Esophagus muscularis mucosa (tissue), 4 donors: ENCODE data around the gene ZC3H10. TPM values are rescaled to one million over a fixed set of nuclear protein-coding genes. Genes with fewer than 3 reads are reported as not detected.

Experiments used
- DNase-seq: peaks from one replicate; pipeline ENCODE4 v3.0.0-alpha.2; 2017; ENCODE audit errors: extremely low spot score
- H3K27ac ChIP-seq, 4 donors: fragments of 200-600 bp; sonication (generic); replicated peaks in 1 of 4; 1 replicate in 3 of 4; 2 replicates in 1 of 4; pipeline ENCODE4 v1.5.1; 2016 to 2019; ENCODE audit warnings: mild to moderate bottlenecking in 1 of 4
- H3K27me3 ChIP-seq, 4 donors: fragments of 200-600 bp; sonication (generic); one replicate each; pipeline versions ENCODE4 v1.5.1 to v1.6.0; 2016 to 2019
- H3K36me3 ChIP-seq, 4 donors: fragments of 200-600 bp; sonication (generic); one replicate each; pipeline ENCODE4 v1.5.1; 2016 to 2019
- H3K4me1 ChIP-seq, 4 donors: fragments of 200-600 bp; sonication (generic); one replicate each; pipeline ENCODE4 v1.5.1; 2016 to 2019
- H3K4me3 ChIP-seq, 4 donors: fragments of 200-600 bp; sonication (generic); 1 replicate in 2 of 4; 2 replicates in 2 of 4; pipeline ENCODE4 v1.5.1; 2016 to 2019; ENCODE audit warnings: mild to moderate bottlenecking in 4 of 4, moderate library complexity in 1 of 4
- H3K9me3 ChIP-seq, 4 donors: fragments of 200-600 bp; sonication (generic); 1 replicate in 3 of 4; 2 replicates in 1 of 4; pipeline ENCODE4 v1.5.1; 2016 to 2019
- CTCF ChIP-seq, 3 experiments: fragments of 200-600 bp in 2 of 3; fragments of 450-650 bp in 1 of 3; sonication (generic) in 2 of 3; IDR thresholded peaks; one replicate each; pipeline ENCODE4 v1.5.1; 2017 to 2019; ENCODE audit warnings: antibody characterized with exemption in 3 of 3, mild to moderate bottlenecking in 2 of 3, moderate library complexity in 1 of 3
- EP300 ChIP-seq: sonication (generic); formaldehyde crosslinking; IDR thresholded peaks from one replicate; pipeline ENCODE4 v1.6.1; 2017; ENCODE audit warnings: antibody characterized with exemption
- POLR2A ChIP-seq: fragments of 450-650 bp; IDR thresholded peaks from one replicate; pipeline ENCODE4 v1.6.1; 2017; ENCODE audit warnings: antibody characterized with exemption, moderate library complexity, mild to moderate bottlenecking, low read depth
- POLR2AphosphoS5 ChIP-seq, 2 donors: sonication (generic); formaldehyde crosslinking; IDR thresholded peaks; one replicate each; pipeline ENCODE4 v1.6.1; 2017; ENCODE audit warnings: antibody characterized with exemption in 2 of 2
- WGBS: methylation state at CpG from one replicate; pipeline ENCODE4 v1.1.5; 2018; 5-methylcytosine and 5-hydroxymethylcytosine counted together
- intact Hi-C: fragments of 100-400 bp; cut with DNase I; formaldehyde crosslinking; loops from one replicate; pipeline ENCODE4 v1.15.1; 2023
- total RNA-seq, 4 donors: library from RNA; depleted of rRNA; stranded (reverse); fragments of >200 nt; gene quantifications; one replicate each; pipeline versions ENCODE4 v1.1.0 to v1.2.1, GENCODE V29; 2016

ZC3H10 gene
- total RNA-seq, 4 donors from 2014 or later, result 5.0 to 7.9 (median 6.6) TPM

- H3K27me3 ChIP-seq, result peaks cover 0 to 12% (median 0%) of the 10 kb centered on the region in 4 donors
- H3K4me3 ChIP-seq, result no peak overlapping the region
- WGBS, result 86% methylated on average over 6 of the region's 6 CpGs
- H3K27ac ChIP-seq, result no peak overlapping the region
- H3K4me1 ChIP-seq, result no peaks in the 10 kb centered on the region
- TF ChIP-seq POLR2A (no peak), CTCF (IDR thresholded peaks at IDR 0.05) (no peak), POLR2AphosphoS5 (IDR thresholded peaks at IDR 0.05) (no peak), EP300 (no peak)
- H3K9me3 ChIP-seq, result no peaks in the 10 kb centered on the region
- intact Hi-C loops, result no loop called here
- DNase-seq, result no peak
- no peaks in the 10 kb centered on the region for H3K36me3 ChIP-seq
Observed at GRCh38 chr12:56086608-56087007, 31.5 kb upstream of the ZC3H10 start.

GRCh38 chr12:56087220-56087619 lies 30.8 kb upstream of the ZC3H10 start:
- no peak for DNase-seq
- WGBS, result 86% methylated on average over 5 of the region's 6 CpGs
- TF ChIP-seq EP300, result no peak
- TF ChIP-seq POLR2AphosphoS5 (IDR thresholded peaks at IDR 0.05), result no peak
- TF ChIP-seq POLR2A, result no peak
- TF ChIP-seq CTCF (IDR thresholded peaks at IDR 0.05), result no peak
- Histone ChIP-seq H3K27me3 (peaks cover 0 to 9% (median 0%) of the 10 kb centered on the region in 4 donors), H3K27ac (peak overlapping the region in 1 of 4 donors; percentile 36), H3K4me1 (no peaks in the 10 kb centered on the region), H3K4me3 (no peak overlapping the region), H3K9me3 (no peaks in the 10 kb centered on the region), H3K36me3 (no peaks in the 10 kb centered on the region)
- intact Hi-C loops, result no loop called here

- 88% methylated on average over 6 of the region's 6 CpGs for WGBS
- DNase-seq, result no peak
- H3K27me3 ChIP-seq, result no peaks in the 10 kb centered on the region
- H3K4me3 ChIP-seq, result no peak overlapping the region
- H3K36me3 ChIP-seq, result peaks cover 0 to 5% (median 0%) of the 10 kb centered on the region in 4 donors
- intact Hi-C loops, result no loop called here
- no peaks in the 10 kb centered on the region for H3K9me3 ChIP-seq
- peaks cover 0 to under 1% (median 0%) of the 10 kb centered on the region in 4 donors for H3K4me1 ChIP-seq
- H3K27ac ChIP-seq, result no peak overlapping the region
- TF ChIP-seq CTCF (IDR thresholded peaks at IDR 0.05) (no peak), POLR2AphosphoS5 (IDR thresholded peaks at IDR 0.05) (no peak), POLR2A (no peak), EP300 (no peak)
Observed at GRCh38 chr12:56097738-56098137, 20.3 kb upstream of the ZC3H10 start.

GRCh38 chr12:56098592-56098991 lies 19.5 kb upstream of the ZC3H10 start:
- H3K4me1 ChIP-seq, result peaks cover 0 to 8% (median 8%) of the 10 kb centered on the region in 4 donors
- TF ChIP-seq POLR2A, result no peak
- no peak for TF ChIP-seq POLR2AphosphoS5 (IDR thresholded peaks at IDR 0.05)
- TF ChIP-seq EP300, result no peak
- TF ChIP-seq CTCF (IDR thresholded peaks at IDR 0.05), result no peak
- H3K4me3 ChIP-seq, result no peak overlapping the region
- DNase-seq, result no peak
- 74% methylated on average over 3 of the region's 3 CpGs for WGBS
- no peak overlapping the region for H3K27ac ChIP-seq
- peaks cover 0 to 5% (median 0%) of the 10 kb centered on the region in 4 donors for H3K36me3 ChIP-seq
- intact Hi-C loops, result no loop called here
- H3K9me3 ChIP-seq, result no peaks in the 10 kb centered on the region
- no peaks in the 10 kb centered on the region for H3K27me3 ChIP-seq

GRCh38 chr12:56099787-56100186 lies 18.3 kb upstream of the ZC3H10 start:
- 92% methylated on average over 4 of the region's 4 CpGs for WGBS
- Histone ChIP-seq H3K4me3 (no peak overlapping the region), H3K36me3 (peaks cover 0 to 5% (median 0%) of the 10 kb centered on the region in 4 donors), H3K27ac (no peak overlapping the region), H3K9me3 (no peaks in the 10 kb centered on the region), H3K27me3 (no peaks in the 10 kb centered on the region), H3K4me1 (peaks cover 0 to 11% (median 8%) of the 10 kb centered on the region in 4 donors)
- intact Hi-C loops, result loop anchor here (5.0 kb wide), 2 partner anchors 52 to 102 kb away; partner anchors contain the start of gene SUOX
- DNase-seq, result no peak
- no peak for TF ChIP-seq EP300
- no peak for TF ChIP-seq POLR2A
- TF ChIP-seq CTCF (IDR thresholded peaks at IDR 0.05), result no peak
- TF ChIP-seq POLR2AphosphoS5 (IDR thresholded peaks at IDR 0.05), result no peak
